ENCODE results near the gene SPP2.

SPP2 gene

GRCh38 chr2:234092344-234092743 lies 41.8 kb downstream of the SPP2 start:
- DNase-seq (ENCODE audit: low spot score) = no peak

DNA sequence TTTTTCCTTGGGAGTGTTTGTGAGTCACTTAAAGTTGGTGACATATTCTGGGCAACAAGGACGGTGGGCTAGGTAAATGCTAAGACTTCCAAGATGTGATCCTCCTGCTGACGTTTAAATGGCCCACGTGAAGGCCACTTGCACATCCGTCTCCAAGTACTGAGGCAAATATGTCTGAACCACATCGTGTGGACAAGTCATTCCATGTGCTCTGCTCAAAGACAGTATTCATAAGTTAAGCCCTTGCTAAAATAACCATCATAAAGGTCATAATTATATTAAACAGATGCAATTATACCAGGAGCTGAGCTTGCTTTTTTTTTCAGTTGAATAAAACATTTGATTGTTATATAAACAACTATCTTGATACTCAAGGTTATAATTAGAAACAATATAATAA lies 44.8 kb downstream of the SPP2 start:
- no peak for DNase-seq (ENCODE audit: low spot score)

GRCh38 chr2:234096164-234096563 lies 45.7 kb downstream of the SPP2 start:
- DNase-seq (ENCODE audit: low spot score) = no peak

DNA sequence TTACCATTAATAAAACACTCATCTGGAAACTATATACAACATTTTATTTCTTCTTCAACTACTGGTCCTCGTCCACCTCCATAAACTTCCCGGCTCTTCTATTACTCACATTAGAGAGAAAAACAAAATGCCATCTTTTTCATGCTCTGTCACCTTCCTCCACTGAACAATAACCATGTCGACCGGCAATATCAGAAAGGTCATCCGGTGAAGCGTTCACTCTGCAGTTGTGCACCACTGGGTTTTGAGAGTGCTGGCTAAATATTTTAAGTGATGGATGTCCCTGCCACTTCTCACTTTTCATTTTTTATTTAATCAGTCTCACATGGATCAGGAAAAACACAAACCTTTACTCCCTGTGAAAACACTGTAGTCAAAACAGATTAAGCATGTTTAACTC lies 48.2 kb downstream of the SPP2 start:
- no peak for DNase-seq (ENCODE audit: low spot score)

GRCh38 chr2:234099266-234099665 lies 48.8 kb downstream of the SPP2 start:
- no peak for DNase-seq (ENCODE audit: low spot score)

DNA sequence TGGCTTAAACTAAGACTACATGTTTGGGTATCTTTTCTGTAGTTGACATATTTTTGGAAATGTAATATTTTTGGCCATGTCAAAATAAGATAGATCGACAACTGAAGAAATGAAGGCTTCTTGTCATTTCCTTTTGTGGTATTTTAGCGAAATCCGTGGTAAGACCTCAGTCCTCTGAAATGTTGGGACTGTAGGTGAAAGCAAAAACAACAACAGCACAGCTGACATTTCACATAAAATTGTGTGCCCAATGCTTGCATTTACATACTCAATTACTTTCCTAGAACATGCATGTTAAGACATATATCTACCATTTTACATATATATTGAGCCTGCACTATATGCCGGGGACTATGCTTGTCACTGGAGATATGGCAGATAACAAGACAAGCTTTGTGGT lies 50.2 kb downstream of the SPP2 start:
- no peak for DNase-seq (ENCODE audit: low spot score)

- DNase-seq (ENCODE audit: low spot score) = no peak
Observed at GRCh38 chr2:234102112-234102511, 51.6 kb downstream of the SPP2 start.

GRCh38 chr2:234107861-234108260 lies 57.4 kb downstream of the SPP2 start:
- DNase-seq (ENCODE audit: low spot score) = no peak

GRCh38 chr2:234109321-234109720 lies 58.8 kb downstream of the SPP2 start:
- DNase-seq (ENCODE audit: low spot score) = no peak

DNA sequence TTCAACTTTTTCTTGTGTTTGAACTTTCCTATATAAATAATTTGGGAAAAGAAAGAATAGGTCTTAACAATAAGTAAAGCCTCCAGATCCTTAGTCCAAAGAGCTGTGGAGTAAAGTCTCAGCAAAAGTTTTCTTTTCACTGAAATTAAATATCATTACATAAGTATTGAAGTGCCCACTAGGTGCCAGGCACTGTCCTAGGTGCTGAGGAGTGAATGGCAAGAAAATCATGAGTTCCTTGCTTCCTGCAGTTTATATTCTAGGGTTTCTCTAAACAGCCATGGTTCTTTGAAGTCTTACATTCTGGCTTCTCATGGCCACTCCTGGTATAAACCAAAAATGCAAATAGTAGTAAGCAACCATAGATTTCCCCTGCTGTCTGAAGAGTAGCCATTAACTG lies 59.7 kb downstream of the SPP2 start:
- no peak for DNase-seq (ENCODE audit: low spot score)

GRCh38 chr2:234111523-234111922 lies 61.0 kb downstream of the SPP2 start:
- DNase-seq (ENCODE audit: low spot score) = no peak

DNA sequence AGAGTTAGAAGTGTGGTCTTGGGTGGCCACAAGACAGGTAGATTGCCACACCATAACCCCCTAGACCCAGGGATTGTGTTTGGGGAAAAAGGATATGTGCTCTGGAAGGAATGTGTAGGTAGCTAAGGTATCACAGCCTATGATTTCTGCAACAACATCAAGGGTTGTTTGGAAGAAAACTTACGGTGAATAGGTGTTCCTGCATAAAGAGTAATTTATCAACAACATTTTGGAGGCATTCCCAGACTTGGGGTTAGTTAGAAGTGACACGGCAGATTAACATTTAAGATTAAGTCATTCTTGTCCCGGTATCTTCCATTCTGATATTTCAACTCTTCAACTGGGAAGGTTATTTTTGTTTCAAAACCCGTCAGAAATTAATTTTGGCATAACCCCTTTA lies 65.5 kb downstream of the SPP2 start:
- no peak for DNase-seq (ENCODE audit: low spot score)

- DNase-seq (ENCODE audit: low spot score) = no peak
Observed at GRCh38 chr2:234121999-234122398, 71.5 kb downstream of the SPP2 start.

- DNase-seq (ENCODE audit: low spot score) = no peak
Observed at GRCh38 chr2:234125451-234126145, 75.1 kb downstream of the SPP2 start.

DNA sequence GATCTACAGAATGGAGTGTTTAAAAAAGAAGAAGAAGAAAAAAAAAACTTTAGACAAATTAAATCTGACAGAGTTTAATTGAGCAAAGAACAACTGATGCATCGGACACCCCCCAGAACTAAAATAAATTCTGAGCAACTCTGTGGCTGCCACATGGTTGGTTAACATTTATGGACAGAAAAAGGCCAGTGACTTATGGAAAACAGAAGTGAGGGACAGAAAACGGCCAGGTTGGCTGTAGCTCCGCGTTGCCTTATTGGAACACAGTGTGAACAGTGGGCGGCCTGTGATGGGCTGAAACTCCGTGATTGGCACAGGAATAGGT lies 75.6 kb downstream of the SPP2 start:
- no peak for DNase-seq (ENCODE audit: low spot score)

All from cerebellar cortex (tissue), 1 donor.